ENCODE measurements around the gene MSN. TPM values are rescaled to one million over a fixed set of nuclear protein-coding genes. Genes with fewer than 3 reads are reported as not detected.
A peak's percentile ranks its signal among the peaks of the same experiment; 100 is the strongest.

The MSN gene
- total RNA-seq, 4 donors from 2014 or later: 39.1 to 69.6 (median 59.6) TPM

- DNase-seq (no peak), ATAC-seq (no peak)
- peak overlapping the region; percentile 59 to 70 (median 64) for H3K27ac ChIP-seq
- H3K9me3 ChIP-seq: no peaks in the 10 kb centered on the region
- no peaks in the 10 kb centered on the region for H3K27me3 ChIP-seq
- TF ChIP-seq CTCF (IDR thresholded peaks at IDR 0.05 in 4 of 5, conservative IDR thresholded peaks at IDR 0.05 in 1 of 5) (no peak), POLR2A (IDR thresholded peaks at IDR 0.05) (no peak)
- in situ Hi-C loops (cut with MboI; ENCODE audit: low sequenced_read_pairs in 4 of 4): loop anchor here in 2 of 4 donors (10.0 to 25.0 kb wide), 2 partner anchors 102 to 120 kb away; no protein-coding TSS in a partner anchor
- H3K4me3 ChIP-seq: no peak overlapping the region
- intact Hi-C loops (cut with DNase I; ENCODE audit: low total_unique reads): loop anchor here (5.0 kb wide), 1 partner anchor 110 kb away; no protein-coding TSS in a partner anchor
- no peaks in the 10 kb centered on the region for H3K36me3 ChIP-seq
- H3K4me1 ChIP-seq: peaks cover 29 to 36% of the 10 kb centered on the region in 2 donors
Measured at GRCh38 chrX:65707151-65707550, 39.7 kb downstream of the MSN start.

GRCh38 chrX:65712005-65712806 lies 44.8 kb downstream of the MSN start:
- no peaks in the 10 kb centered on the region for H3K9me3 ChIP-seq
- H3K27me3 ChIP-seq: no peaks in the 10 kb centered on the region
- no peak for TF ChIP-seq POLR2A (IDR thresholded peaks at IDR 0.05)
- H3K4me1 ChIP-seq: peaks cover 0 to 7% of the 10 kb centered on the region in 2 donors
- DNase-seq (no peak), ATAC-seq (no peak)
- intact Hi-C loops (cut with DNase I; ENCODE audit: low total_unique reads) (no loop called here), in situ Hi-C loops (cut with MboI; ENCODE audit: low sequenced_read_pairs in 4 of 4) (loop anchor here in 1 of 4 donors (25.0 kb wide), 1 partner anchor 125 kb away; no protein-coding TSS in a partner anchor)
- H3K4me3 ChIP-seq: no peak overlapping the region
- peak overlapping the region in 2 of 4 donors; percentile 19 to 28 for H3K27ac ChIP-seq
- H3K36me3 ChIP-seq: peaks cover 0 to under 1% of the 10 kb centered on the region in 2 donors

- intact Hi-C loops (cut with DNase I; ENCODE audit: low total_unique reads) (no loop called here), in situ Hi-C loops (cut with MboI; ENCODE audit: low sequenced_read_pairs in 4 of 4) (loop anchor here in 1 of 4 donors (25.0 kb wide), 1 partner anchor 131 kb away; no protein-coding TSS in a partner anchor)
- DNase-seq (no peak), ATAC-seq (no peak)
- Histone ChIP-seq H3K27ac (no peak overlapping the region), H3K9me3 (no peaks in the 10 kb centered on the region), H3K36me3 (peaks cover 0 to 11% of the 10 kb centered on the region in 2 donors), H3K4me3 (no peak overlapping the region), H3K4me1 (peaks cover 0 to 5% of the 10 kb centered on the region in 2 donors), H3K27me3 (no peaks in the 10 kb centered on the region)
- TF ChIP-seq POLR2A (IDR thresholded peaks at IDR 0.05): no peak
- no peak for TF ChIP-seq CTCF (IDR thresholded peaks at IDR 0.05 in 4 of 5, conservative IDR thresholded peaks at IDR 0.05 in 1 of 5)
Measured at GRCh38 chrX:65718538-65718937, 51.1 kb downstream of the MSN start.

- Histone ChIP-seq H3K36me3 (peaks cover 0 to 11% of the 10 kb centered on the region in 2 donors), H3K4me3 (no peak overlapping the region), H3K4me1 (peaks cover 0 to 5% of the 10 kb centered on the region in 2 donors), H3K27me3 (no peaks in the 10 kb centered on the region), H3K27ac (peak overlapping the region in 2 of 4 donors; percentile 20 to 38), H3K9me3 (no peaks in the 10 kb centered on the region)
- no peak for TF ChIP-seq POLR2A (IDR thresholded peaks at IDR 0.05)
- TF ChIP-seq CTCF (IDR thresholded peaks at IDR 0.05 in 4 of 5, conservative IDR thresholded peaks at IDR 0.05 in 1 of 5): no peak
- no peak for ATAC-seq
- DNase-seq: no peak
- in situ Hi-C loops (cut with MboI; ENCODE audit: low sequenced_read_pairs in 4 of 4): loop anchor here in 1 of 4 donors (25.0 kb wide), 1 partner anchor 133 kb away; no protein-coding TSS in a partner anchor
- intact Hi-C loops (cut with DNase I; ENCODE audit: low total_unique reads): no loop called here
Measured at GRCh38 chrX:65720381-65720964, 53.0 kb downstream of the MSN start.

GRCh38 chrX:65723706-65724105 lies 56.3 kb downstream of the MSN start:
- no peak for ATAC-seq
- in situ Hi-C loops (cut with MboI; ENCODE audit: low sequenced_read_pairs in 4 of 4) (loop anchor here in 1 of 4 donors (25.0 kb wide), 1 partner anchor 136 kb away; no protein-coding TSS in a partner anchor), intact Hi-C loops (cut with DNase I; ENCODE audit: low total_unique reads) (no loop called here)

More at GRCh38 chrX:65723706-65724105, 56.3 kb downstream of the MSN start:
- peaks cover 0 to 5% of the 10 kb centered on the region in 2 donors for H3K4me1 ChIP-seq
- no peak for TF ChIP-seq POLR2A (IDR thresholded peaks at IDR 0.05)
- H3K27me3 ChIP-seq: no peaks in the 10 kb centered on the region
- H3K36me3 ChIP-seq: peaks cover 0 to 4% of the 10 kb centered on the region in 2 donors
- H3K27ac ChIP-seq: no peak overlapping the region
- no peak overlapping the region for H3K4me3 ChIP-seq
- no peaks in the 10 kb centered on the region for H3K9me3 ChIP-seq
- no peak for DNase-seq

Data from gastrocnemius medialis (tissue), 4 donors.